Cerebellar nuclear complex (tissue), 1 donor: Measurements from ENCODE around the gene RTN4RL1.

Experiments used
- DNase-seq, 2 experiments: peaks; one replicate each; lab custom pipeline; 2025; lab: John Stamatoyannopoulos, UW

Gene RTN4RL1, protein sequence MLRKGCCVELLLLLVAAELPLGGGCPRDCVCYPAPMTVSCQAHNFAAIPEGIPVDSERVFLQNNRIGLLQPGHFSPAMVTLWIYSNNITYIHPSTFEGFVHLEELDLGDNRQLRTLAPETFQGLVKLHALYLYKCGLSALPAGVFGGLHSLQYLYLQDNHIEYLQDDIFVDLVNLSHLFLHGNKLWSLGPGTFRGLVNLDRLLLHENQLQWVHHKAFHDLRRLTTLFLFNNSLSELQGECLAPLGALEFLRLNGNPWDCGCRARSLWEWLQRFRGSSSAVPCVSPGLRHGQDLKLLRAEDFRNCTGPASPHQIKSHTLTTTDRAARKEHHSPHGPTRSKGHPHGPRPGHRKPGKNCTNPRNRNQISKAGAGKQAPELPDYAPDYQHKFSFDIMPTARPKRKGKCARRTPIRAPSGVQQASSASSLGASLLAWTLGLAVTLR

DNA sequence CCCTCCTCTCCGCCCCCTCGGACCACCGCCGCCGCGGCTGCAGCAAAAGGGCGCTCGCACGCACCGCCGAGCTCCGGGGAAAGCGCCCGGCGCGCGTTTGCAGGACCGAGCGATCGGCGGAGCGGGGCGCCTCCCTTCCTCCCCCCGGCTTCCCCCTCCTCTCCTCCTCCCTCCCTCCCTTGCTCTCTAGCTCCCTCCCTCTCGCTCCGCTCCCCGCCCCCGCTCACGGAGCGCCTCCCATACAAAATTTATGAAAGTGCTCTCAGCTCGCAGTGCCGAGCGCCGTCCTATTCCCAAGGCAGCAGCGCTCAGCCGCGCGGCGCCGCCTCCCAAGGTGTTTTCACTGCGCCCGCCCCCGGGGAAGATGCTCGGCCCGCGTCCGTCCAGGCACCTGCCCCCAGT lies at the start of gene RTN4RL1:
TSS of gene RTN4RL1 (minus strand) at position 115 of the 402 bp plus-strand sequence. CDS start 469 bp downstream, outside the sequence.
- peak in 1 of 2 experiments; percentile 59 for DNase-seq

DNA sequence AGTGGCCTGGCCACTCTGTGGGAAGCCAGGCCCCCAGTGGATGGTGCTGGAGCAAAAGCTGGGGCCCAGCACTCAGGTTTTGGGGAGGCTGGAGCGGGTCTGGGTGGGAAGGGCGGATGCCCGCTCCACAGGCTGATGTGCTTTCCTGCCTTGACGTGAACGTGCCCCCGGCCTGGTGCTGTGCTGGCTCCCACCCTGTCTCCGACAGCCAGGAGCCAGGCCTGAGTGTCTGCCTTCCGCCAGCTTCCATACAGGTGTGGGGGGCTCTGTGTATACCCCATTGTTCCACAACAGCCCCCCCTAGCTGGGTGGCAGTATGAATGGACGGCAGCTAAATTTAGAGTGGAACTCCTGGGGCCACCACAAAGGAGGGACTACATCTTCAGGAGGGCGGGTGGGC lies 49.8 kb upstream of the RTN4RL1 start:
- DNase-seq, result no peak

DNA sequence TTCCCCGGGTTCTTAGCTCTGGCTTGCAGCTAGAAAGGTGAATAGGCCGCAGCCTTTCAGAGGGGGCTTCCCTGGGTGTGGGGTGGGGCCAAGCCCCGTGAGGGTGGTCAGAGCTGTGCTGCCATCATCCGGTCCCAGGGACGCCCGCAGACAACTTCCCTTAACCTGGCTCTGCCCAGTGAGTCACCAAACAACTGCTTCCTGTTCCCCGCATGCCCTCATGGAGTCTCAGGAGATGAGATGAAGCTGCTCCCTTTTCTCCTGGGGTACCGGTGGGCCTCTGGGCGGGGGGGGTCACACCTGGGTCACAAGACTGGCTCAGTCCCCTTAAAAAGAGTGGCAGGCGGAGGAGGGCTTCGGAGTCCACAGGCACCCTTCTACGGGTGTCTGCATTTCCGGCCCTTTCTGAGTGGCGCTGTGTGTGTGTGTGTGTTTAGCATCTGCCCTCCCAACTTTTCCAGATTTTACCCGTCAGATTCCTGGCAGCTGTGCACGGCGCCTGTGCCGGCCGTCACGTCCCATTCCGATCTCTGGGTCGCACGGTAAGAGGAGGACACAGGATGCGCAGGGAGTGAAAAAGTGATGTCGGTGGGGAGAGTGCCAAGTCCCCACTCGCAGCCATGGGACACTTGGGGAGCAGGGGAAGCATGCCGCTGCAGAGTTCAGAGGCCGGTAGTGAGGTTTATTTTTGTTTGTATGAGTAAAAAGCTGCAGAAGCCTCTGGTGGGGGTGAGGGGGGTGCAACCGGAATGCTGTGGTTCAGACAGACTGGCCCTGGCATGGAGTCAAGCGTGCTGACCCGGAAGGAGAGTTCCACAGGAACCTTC lies 46.5 kb upstream of the RTN4RL1 start:
- no peak for DNase-seq

DNA sequence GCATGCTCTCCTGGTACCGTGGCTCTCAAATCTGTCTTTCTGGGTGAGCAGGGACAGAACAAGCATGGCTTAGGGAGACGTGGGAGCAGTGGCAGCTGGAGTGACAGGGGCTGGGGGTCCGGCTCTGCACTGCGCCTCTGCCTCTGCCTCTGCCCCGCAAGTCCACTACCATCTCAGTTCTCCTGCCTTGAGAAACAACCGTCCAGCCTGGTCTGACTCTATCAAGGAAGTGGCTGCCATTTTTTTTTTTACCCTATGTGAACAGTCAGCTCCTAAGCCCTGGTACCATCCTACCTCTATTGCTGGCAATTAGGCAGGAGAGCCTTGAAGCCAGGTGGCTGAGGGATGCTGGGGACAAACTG lies 45.9 kb upstream of the RTN4RL1 start:
- no peak for DNase-seq

DNA sequence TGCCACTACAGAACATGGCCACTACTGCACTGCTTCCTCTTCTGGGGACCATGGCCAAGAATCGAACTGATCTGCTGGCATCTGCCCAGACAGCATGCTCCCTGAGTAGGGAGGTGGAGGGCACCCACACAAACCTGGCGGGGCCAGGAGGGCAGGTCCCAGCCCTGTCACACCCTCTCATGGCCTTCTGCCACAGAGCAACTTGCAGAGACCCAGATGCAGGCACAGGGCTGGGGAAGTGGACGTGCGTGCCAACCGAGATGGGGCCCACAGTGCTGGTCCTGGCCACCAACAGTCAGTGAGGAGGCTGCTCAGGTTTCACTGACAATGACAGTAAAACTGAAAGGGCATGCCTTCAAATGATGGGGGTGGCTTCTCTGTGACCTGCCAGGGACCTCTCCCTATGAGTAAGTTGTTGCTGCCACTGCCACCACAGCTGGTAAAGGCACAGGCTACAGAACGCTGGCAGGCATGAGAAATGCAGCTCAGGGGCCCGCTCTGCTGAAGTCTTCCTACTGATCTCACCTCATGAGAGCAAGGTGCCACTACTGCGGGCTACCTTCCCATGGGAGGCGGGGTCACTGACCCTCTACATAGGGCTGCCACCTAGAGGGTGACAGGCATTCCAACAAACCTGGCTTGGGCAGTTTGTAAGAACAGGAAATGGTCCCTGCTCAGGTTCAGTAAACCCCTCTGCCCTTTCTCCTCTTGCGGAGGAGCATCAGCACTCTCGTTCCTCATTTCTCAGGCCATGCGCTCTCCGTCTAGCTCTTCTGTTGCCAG lies 45.3 kb upstream of the RTN4RL1 start:
- no peak for DNase-seq

DNA sequence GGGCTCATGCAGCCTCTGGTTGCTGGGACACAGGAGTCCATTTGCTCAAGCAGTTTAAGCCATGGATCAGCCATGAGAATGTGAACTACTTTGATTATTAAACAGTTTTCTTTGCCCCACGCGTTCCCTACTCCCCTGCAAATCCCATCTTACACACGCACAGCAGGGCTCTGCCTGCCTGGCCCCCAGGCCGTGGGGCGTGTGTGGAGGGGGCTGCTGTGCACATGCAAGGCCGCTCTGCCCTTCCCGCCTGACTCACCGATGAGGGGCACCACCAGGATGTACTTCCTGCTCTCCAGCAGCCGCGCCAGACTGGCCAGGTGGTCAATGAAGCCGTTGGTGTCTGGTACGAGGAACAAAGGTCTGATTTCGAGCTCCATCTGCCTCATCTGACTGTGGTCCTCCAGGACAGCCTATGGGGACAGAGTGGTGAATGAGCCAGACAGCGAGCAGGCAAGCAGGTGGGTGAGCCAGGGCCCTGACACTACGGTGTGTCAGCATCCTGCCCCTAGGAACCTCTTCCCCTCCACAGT lies 43.5 kb upstream of the RTN4RL1 start:
- DNase-seq, result peak; percentile 58 to 62

DNA sequence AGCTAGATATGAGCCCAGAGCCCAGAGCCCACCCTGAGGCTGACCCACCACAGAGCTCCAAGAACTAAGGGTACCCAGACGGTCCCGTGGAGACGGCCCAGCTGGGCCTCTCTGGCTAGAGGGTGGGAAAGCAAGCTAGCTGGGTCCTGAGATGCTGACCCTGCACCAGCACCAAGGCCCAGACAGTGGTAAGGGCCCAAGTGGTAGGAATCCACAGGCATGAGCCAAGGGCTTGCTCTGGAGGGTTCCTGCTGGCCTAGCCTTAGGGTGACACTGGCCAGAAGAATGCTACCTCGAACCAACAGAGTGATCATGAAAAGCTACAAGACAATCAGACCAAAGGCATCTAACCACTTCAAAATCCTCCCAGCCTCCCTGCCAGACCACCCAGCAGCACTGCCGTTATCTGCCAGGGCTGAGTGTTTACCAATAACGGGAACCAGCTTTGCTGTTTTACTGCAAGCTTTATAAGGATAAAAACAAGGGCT lies 42.9 kb upstream of the RTN4RL1 start:
- DNase-seq, result no peak

DNA sequence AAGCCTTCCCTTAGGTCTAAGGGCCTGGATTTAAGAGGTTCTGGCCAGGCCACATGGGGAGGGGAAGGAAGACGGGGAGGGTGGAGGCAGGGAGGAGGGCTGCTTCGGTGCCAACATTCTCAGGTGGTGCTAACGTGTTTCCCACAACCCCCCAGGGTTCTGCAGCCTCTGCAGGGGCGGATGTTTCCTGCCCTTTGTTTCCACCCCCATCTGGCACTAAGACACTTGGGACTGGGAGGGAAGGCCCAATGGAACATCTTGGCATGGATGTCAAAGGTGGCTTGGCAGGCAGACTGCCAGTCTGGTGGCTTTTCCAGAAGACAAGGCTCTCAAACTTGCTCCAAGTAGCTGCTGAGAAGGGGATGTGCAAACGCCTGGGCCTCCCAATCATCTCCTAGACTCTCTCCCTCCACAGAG lies 42.5 kb upstream of the RTN4RL1 start:
- no peak for DNase-seq

DNA sequence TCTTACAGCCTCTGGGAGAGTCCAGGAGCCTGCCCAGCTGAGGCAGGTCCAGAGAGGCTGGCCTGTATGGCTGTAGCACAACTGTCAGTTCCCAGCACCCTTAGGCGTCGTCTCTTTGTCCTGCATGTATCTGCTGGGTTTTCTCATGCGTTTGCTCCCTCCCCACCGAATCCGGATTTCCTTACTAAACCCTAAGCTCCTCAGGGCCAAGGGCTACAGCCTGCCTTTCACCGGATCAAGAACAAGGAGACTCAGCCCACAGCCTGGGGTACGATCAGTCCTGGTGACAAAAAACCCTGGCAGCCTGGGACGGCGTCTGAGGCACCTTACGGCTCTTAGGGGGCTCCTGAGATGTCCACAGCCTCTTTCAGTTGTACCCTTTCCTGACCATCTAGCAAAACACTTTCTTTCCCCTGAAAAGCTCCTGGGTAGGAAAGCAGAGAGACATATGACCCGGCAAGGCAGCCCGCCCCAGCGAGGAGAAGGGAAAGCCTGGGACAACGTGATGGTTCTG lies 42.0 kb upstream of the RTN4RL1 start:
- DNase-seq, result no peak

DNA sequence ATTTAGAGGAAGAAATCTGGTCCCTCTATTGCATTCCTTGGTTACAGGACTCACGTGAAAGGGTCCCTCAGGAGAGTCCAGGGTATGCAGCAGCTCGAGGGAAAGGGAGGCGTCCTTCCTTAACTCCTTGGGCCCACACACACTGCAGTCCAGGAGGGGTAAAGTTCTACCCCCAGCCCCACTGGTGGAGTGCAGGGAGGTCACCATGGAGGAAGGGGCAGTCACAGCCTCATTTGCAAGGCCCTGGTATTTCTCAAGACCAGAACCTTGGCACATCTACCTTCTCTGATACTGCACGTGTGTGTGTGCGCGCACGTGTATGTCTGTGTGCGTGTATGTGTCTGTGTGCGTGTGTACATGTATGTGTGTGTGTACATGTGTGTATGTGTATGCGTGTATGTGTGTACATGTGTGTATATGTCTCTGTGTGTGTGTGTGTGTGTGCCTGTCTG lies 40.8 kb upstream of the RTN4RL1 start:
- no peak for DNase-seq

DNA sequence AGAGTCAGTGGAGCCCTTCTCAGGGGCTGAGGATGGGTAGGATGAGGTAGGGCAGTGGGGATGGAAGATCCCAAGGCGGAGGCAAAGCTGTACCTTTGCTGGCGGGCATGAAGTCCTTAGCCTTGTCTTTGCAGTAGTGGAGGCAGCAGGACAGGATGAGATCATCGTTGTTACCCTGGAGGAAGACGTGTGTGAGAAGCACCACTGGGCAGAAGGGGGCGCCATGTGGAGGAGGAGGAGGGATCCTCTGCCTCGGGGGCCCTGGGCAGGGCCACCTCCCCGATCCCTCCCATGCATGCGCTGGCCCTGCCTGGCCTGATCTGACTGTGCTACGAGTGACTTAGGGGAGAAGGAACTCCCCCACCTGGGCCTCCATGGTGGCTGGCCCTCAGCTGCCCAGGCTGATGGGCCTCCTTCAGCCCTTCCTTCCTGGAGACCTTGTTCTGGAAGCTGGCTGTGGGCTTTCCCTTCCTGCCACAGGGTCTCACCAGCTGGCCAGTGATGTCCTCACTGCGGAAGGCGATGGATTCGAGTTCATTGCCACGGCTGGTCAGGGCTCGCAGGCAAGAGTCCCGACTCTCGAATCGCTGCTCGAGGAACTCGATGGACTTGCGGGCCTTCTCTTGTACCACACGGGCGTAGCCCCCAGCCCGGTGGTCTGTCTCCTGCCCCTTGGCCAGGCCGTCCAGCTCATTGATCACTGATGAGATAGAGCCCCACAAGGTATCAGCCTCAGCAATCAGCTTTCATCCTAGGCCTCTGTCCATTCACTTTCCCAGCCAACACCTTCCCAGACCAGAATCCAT lies 40.0 kb upstream of the RTN4RL1 start:
- no peak for DNase-seq

DNA sequence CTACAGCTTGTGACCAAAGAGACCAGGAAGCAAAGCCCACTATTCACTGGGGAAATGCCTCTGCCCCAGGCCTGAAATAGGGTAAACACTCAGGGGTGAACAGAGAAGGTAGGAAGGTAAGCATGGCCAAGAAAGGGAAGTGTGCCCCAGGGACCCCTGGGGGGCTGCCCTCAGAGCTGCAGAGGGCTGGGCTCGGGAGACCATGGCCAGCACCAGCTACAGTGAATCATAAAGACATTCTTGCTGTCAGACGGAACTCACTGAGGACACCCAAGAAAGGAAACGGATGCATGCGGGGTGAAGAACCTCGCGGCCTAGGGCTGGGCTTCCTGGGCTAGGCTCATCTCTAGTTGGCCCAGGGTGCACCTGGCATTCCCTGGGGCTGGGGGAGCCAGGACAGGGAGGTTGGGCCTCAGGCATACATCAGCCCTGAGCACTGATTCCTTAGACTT lies 39.4 kb upstream of the RTN4RL1 start:
- no peak for DNase-seq

DNA sequence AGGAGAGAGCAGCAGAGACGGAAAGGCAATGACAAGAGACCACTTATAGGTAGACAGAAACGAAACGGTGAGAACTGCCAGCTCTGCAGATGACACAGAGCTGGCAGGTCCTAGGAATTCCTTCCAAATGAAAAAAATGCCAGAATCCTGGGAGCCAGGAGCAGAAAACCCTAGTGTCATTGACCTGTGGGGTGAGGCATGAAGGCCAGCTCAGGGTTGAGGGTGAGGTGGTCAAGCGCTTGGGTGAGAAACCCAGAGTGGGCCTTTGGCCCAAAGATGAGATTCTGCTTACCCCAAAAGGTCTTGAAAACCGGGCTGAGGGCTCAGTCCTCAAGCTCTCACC lies 39.0 kb upstream of the RTN4RL1 start:
- DNase-seq, result no peak

DNA sequence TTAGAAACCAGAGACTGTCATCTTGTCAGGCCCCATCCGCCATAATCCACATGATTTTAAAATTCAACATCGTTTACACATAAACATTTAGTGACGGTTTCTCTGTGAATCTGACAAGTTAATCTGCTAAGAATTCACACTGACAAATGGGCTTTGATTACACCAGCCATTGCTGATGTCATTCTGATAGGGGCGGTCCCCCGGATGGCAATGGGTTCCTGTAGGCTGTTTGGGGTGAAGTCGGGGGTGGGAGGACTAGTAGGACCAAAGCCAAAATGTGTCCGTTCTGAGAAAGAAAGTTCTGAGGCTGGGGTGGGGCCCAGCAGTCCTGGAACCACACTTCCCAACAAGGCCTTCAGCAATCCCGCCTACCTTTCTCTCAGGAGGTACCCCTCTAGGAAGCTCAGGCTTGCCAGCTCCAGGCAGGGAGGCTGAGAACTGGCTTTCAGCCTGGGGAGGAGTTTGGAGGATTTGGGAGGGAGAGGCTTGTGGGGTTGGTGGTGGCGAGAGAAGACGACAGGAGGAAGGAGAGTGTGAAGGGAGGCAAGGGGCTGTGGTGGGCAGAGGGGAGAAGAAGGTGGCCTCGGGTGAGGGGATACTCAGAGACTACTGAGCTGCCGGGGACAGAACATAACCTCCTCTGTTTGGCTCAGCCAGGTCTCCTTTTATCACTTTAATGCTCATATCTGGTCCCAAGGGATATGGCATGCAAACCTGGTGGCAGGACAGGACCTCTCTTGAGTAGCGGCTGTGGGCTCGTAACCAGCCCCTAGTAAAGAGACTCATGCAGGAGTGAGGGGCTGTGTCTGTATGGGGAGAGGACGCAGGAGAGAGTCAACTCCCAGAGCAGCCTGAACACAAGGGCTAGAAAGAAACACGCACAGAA lies 38.4 kb upstream of the RTN4RL1 start:
- no peak for DNase-seq

DNA sequence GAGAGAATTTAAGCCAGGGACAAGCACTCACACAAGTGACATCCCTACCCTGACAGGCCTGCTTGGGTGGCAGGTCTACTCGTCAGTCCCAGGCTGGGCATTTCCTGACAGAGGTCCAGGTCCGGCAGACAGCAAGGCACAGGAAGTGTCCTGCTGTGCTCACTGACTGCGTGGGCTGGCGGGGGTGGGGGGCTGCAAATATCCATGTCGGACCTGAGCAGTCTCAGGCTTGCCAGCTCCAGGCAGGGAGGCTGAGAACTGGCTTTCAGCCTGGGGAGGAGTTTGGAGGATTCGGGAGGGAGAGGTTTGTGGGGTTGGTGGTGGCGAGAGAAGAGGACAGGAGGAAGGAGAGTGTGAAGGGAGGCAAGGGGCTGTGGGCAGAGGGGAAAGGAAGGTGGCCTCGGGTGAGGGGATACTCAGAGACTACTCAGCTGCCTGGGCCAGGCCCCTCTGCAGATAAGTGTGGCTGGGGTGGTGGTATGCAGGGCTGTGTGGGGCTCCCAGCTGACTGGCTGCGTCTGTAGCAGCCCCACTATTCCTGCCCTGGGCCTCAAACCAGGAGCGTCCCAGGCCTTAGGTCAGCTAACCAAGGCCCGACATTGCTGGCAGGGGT lies 37.5 kb upstream of the RTN4RL1 start:
- no peak for DNase-seq

DNA sequence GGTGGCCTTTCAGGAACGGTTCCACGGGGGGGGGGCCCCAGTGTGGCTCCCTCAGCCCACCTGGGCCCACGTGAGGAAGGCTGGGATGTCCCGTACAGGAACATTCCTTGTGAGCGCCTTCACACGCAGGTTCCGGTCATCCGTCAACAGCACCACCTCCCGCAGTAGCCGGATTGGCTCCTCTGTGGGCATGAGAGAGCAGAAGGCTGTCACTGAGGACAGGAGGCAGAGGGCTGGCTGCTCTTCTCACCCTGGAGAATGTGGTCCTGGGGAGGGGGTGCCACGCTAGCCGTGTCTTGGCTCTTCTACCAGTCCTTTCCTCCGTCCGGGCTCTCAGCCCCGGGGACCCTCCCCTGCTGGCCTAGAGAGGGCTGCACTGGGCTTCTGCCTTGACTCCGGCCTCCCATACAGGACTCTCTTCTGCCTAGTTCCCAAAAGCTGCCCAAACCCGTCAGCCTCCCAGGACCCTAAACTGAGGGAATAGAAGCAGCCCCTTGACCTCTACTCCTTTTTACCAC lies 36.4 kb upstream of the RTN4RL1 start:
- DNase-seq, result no peak

DNA sequence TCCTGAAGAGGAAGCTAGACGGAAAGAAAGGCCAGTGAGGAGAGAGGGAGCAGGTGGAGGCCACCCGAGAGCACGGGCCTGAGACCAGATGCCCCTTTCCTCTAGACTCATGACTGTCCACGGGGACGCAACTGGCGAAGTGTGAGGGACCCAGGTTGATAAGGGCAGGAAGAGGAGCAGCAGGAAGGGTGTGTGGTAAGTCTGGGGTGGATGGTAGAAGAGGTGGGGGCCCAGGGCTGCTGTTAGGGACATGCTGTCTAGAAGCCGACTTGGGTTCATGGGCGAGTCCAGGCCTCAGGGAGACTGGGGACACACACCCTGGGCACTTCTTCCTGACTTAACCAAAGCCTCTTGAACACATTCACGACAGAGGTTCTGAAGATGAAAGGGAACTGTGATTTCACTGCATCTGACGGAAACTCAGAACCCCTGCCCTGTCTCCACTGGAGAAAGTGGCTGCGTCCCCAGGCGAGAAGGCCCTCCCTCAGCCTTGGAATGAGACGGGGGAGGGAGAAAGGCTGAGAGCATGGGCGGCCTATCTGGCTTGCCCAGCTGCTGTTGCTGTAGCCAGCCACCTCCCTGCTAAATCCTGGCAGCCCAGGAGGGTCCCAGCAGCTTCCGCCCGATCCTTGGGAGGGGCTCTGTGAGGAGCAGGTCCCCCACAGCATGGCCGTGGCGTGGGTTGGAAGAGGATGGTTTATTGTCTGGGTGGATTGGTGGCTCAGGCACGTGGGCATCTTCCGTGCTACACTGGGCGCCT lies 35.7 kb upstream of the RTN4RL1 start:
- no peak for DNase-seq

DNA sequence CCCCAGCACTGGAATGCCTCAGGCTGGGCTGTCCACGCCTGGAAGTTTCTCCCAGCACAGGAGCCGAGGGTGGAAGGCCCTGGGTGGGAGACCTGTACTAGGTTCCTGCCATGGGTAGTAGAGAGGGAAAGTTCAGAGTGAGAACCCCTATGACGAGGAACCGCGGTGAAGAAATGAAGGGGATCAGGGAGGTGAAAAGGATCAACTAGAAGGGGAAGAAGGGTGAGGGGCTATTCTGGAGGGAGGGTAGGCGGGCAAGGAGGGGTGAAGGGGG lies 35.2 kb upstream of the RTN4RL1 start:
- no peak for DNase-seq
